Midbrain (tissue), 1 donor: ENCODE data around the gene LDHD.
A peak's percentile ranks its signal among the peaks of the same experiment; 100 is the strongest.

ENCODE experiments used
- DNase-seq: peaks from one replicate; lab custom pipeline; 2025; lab: John Stamatoyannopoulos, UW

Gene LDHD

GRCh38 chr16:75114946-75115825 lies 1.4 kb downstream of the LDHD start:
- no peak for DNase-seq

GRCh38 chr16:75114179-75114945 lies 2.2 kb downstream of the LDHD start:
- peak; percentile 32 for DNase-seq

- DNase-seq: no peak
These were observed 2.9 kb downstream of the LDHD start for GRCh38 chr16:75113541-75114121.

- DNase-seq: no peak
These were observed 3.7 kb downstream of the LDHD start for GRCh38 chr16:75112734-75113491.

- DNase-seq: no peak
These were observed 4.4 kb downstream of the LDHD start for GRCh38 chr16:75111961-75112733.

GRCh38 chr16:75111514-75111940 lies 5.1 kb downstream of the LDHD start:
- no peak for DNase-seq

- peak; percentile 94 for DNase-seq
These were observed 5.7 kb downstream of the LDHD start for GRCh38 chr16:75110637-75111513.

GRCh38 chr16:75109732-75110243 lies 6.8 kb downstream of the LDHD start:
- peak; percentile 58 for DNase-seq

GRCh38 chr16:75108792-75109731 lies 7.5 kb downstream of the LDHD start:
- peak; percentile 75 for DNase-seq

- DNase-seq: no peak
These were observed 9.1 kb downstream of the LDHD start for GRCh38 chr16:75107505-75107904.

- no peak for DNase-seq
These were observed 10.0 kb downstream of the LDHD start for GRCh38 chr16:75106351-75107274.

- DNase-seq: peak; percentile 60
These were observed 11.1 kb downstream of the LDHD start for GRCh38 chr16:75105306-75106061.

GRCh38 chr16:75104836-75105235 lies 11.7 kb downstream of the LDHD start:
- DNase-seq: no peak

GRCh38 chr16:75103994-75104393 lies 12.6 kb downstream of the LDHD start:
- no peak for DNase-seq

- no peak for DNase-seq
These were observed 14.0 kb downstream of the LDHD start for GRCh38 chr16:75102595-75102994.

- DNase-seq: no peak
These were observed 14.9 kb downstream of the LDHD start for GRCh38 chr16:75101635-75102034.

- DNase-seq: no peak
These were observed 16.0 kb downstream of the LDHD start for GRCh38 chr16:75100603-75100990.
